WTC11 (cell line): ENCODE measurements around the gene HOXC4. TPM values are rescaled to one million over a fixed set of nuclear protein-coding genes. Genes with fewer than 3 reads are reported as not detected.

Experiments
- ATAC-seq: fragments of 200-7000 bp; cut with Tn5 transposase; 2 replicates; pipeline ENCODE4 v1.10.0; 2021; ENCODE audit warnings: mild to moderate bottlenecking, moderate library complexity
- CTCF ChIA-PET: fragments of 300-600 bp; sonication (Branson Sonifier 250); formaldehyde crosslinking; loops from one replicate; lab custom pipeline; 2021; ENCODE audit warnings: antibody characterized with exemption; lab: Charles Lee
- POLR2A ChIA-PET: fragments of 350-600 bp; sonication (Branson Sonifier 250); formaldehyde crosslinking; loops from one replicate; lab custom pipeline; 2021; ENCODE audit warnings: antibody characterized with exemption; lab: Charles Lee
- DNase-seq: peaks from one replicate; pipeline ENCODE4 v3.0.0; 2021; ENCODE audit warnings: low spot score
- H3K27ac Mint-ChIP-seq: 2 replicates; pipeline ENCODE4 v1.8.0; 2021; ENCODE audit warnings: mixed read lengths
- H3K27me3 Mint-ChIP-seq: 2 replicates; pipeline ENCODE4 v1.8.0; 2021; ENCODE audit warnings: low read depth, mild to moderate bottlenecking, moderate library complexity, mixed read lengths
- H3K36me3 Mint-ChIP-seq: 2 replicates; pipeline ENCODE4 v1.8.0; 2021; ENCODE audit warnings: mixed read lengths
- H3K4me1 Mint-ChIP-seq: 2 replicates; pipeline ENCODE4 v1.8.0; 2022; ENCODE audit warnings: mixed read lengths
- H3K4me3 Mint-ChIP-seq: 2 replicates; pipeline ENCODE4 v1.8.0; 2021; ENCODE audit warnings: mild to moderate bottlenecking, moderate library complexity, mixed read lengths
- H3K9me3 Mint-ChIP-seq: 2 replicates; pipeline ENCODE4 v1.8.0; 2021; ENCODE audit warnings: mixed read lengths
- AR ChIP-seq: fragments of 250-450 bp; sonication (Bioruptor Pico); IDR thresholded peaks from 2 replicates; pipeline ENCODE4 v1.9.0; 2021; ENCODE audit warnings: mild to moderate bottlenecking
- CBFB ChIP-seq: sonication (generic); formaldehyde crosslinking; IDR thresholded peaks from 2 replicates; pipeline ENCODE4 v1.8.1; 2022; ENCODE audit warnings: mild to moderate bottlenecking, low read depth, missing genetic modification reagents
- CREM ChIP-seq: sonication (generic); formaldehyde crosslinking; IDR thresholded peaks from 2 replicates; pipeline ENCODE4 v1.8.1; 2022; ENCODE audit warnings: mild to moderate bottlenecking, missing genetic modification reagents, moderate library complexity
- HMGXB4 ChIP-seq: sonication (generic); formaldehyde crosslinking; IDR thresholded peaks from 2 replicates; pipeline ENCODE4 v1.8.1; 2023; ENCODE audit warnings: mild to moderate bottlenecking, moderate library complexity, missing genetic modification reagents
- JAZF1 ChIP-seq: fragments of 250-450 bp; sonication (Bioruptor Pico); IDR thresholded peaks from 2 replicates; pipeline ENCODE4 v1.9.0; 2021; ENCODE audit warnings: moderate library complexity, mild to moderate bottlenecking, inconsistent platforms
- MYBL2 ChIP-seq: sonication (generic); formaldehyde crosslinking; IDR thresholded peaks from 2 replicates; pipeline ENCODE4 v1.8.1; 2023; ENCODE audit warnings: mild to moderate bottlenecking, moderate library complexity, missing genetic modification reagents
- NFATC4 ChIP-seq: fragments of 250-450 bp; sonication (Bioruptor Pico); IDR thresholded peaks from 2 replicates; pipeline ENCODE4 v1.9.0; 2021; ENCODE audit warnings: mild to moderate bottlenecking
- NR1H2 ChIP-seq: sonication (generic); formaldehyde crosslinking; IDR thresholded peaks from 2 replicates; pipeline ENCODE4 v1.9.0; 2021; ENCODE audit warnings: mild to moderate bottlenecking, moderate library complexity, missing genetic modification reagents
- NR2C2 ChIP-seq: sonication (generic); formaldehyde crosslinking; IDR thresholded peaks from 2 replicates; pipeline ENCODE4 v1.8.0; 2022; ENCODE audit warnings: mild to moderate bottlenecking, missing genetic modification reagents
- SMAD3 ChIP-seq: sonication (generic); formaldehyde crosslinking; IDR thresholded peaks from 2 replicates; pipeline ENCODE4 v1.8.0; 2022; ENCODE audit warnings: missing genetic modification reagents, mild to moderate bottlenecking, borderline replicate concordance
- SOX15 ChIP-seq: fragments of 250-450 bp; sonication (Bioruptor Pico); IDR thresholded peaks from 2 replicates; pipeline ENCODE4 v1.9.0; 2021; ENCODE audit warnings: mild to moderate bottlenecking
- TCF7 ChIP-seq: sonication (generic); formaldehyde crosslinking; IDR thresholded peaks from 2 replicates; pipeline ENCODE4 v1.8.0; 2022; ENCODE audit warnings: mild to moderate bottlenecking, low read depth, missing genetic modification reagents, moderate library complexity
- TEAD1 ChIP-seq: sonication (generic); formaldehyde crosslinking; IDR thresholded peaks from 2 replicates; pipeline ENCODE4 v1.8.0; 2022; ENCODE audit warnings: mild to moderate bottlenecking, missing genetic modification reagents
- ZNF138 ChIP-seq: sonication (generic); formaldehyde crosslinking; conservative IDR thresholded peaks from 2 replicates; pipeline ENCODE4 v1.8.1; 2022; ENCODE audit warnings: mild to moderate bottlenecking, moderate library complexity, missing genetic modification reagents
- ZNF281 ChIP-seq: sonication (generic); formaldehyde crosslinking; IDR thresholded peaks from 2 replicates; pipeline ENCODE4 v1.8.0; 2023; ENCODE audit warnings: mild to moderate bottlenecking, missing genetic modification reagents
- ZNF425 ChIP-seq: fragments of 250-450 bp; sonication (Bioruptor Pico); conservative IDR thresholded peaks from 2 replicates; pipeline ENCODE4 v1.9.0; 2021; ENCODE audit warnings: mild to moderate bottlenecking
- total RNA-seq: library from RNA; stranded (reverse); gene quantifications from 3 replicates; pipeline ENCODE4 v1.2.3, GENCODE V29; 2021

HOXC4 gene
- total RNA-seq, 1 experiment from 2014 or later, result 0.46 TPM

GRCh38 chr12:54010972-54011664, 42.5 kb upstream of the HOXC4 start (continued):
- TF ChIP-seq ZNF281 (CRISPR knock-in tag) (no peak), AR (CRISPR knock-in tag) (no peak), NR1H2 (CRISPR knock-in tag) (no peak)

- Mint-ChIP-seq H3K27ac (no peak overlapping the region), H3K27me3 (peaks cover 100% of the 10 kb centered on the region), H3K9me3 (no peaks in the 10 kb centered on the region), H3K36me3 (no peaks in the 10 kb centered on the region), H3K4me1 (peaks cover 23% of the 10 kb centered on the region), H3K4me3 (no peak overlapping the region)
- no peak for DNase-seq
- no peak for TF ChIP-seq SOX15 (CRISPR knock-in tag)
- ChIA-PET POLR2A (interaction anchor here (0.6 kb wide), 1 partner anchor 42 kb away, joined by 5 read pairs; no protein-coding TSS in a partner anchor), CTCF (interaction anchor here (0.7 kb wide), 1 partner anchor 20 kb away, joined by 4 read pairs; no protein-coding TSS in a partner anchor)
- no peak for ATAC-seq
These were observed 41.7 kb upstream of the HOXC4 start for GRCh38 chr12:54011665-54012532.

GRCh38 chr12:54012631-54013409, 40.8 kb upstream of the HOXC4 start:
- TF ChIP-seq NFATC4 (no peak), CREM (CRISPR knock-in tag) (no peak), SMAD3 (CRISPR knock-in tag) (no peak), CBFB (CRISPR knock-in tag) (no peak), NR2C2 (no peak)
- TF ChIP-seq, all 79 proteins: peak for 0
- ChIA-PET POLR2A (no interaction called here), CTCF (interaction anchor here (0.7 to 2.4 kb wide), 3 partner anchors 20 to 202 kb away, joined by 4 to 6 read pairs (median 4); no protein-coding TSS in a partner anchor)
- Mint-ChIP-seq H3K36me3 (no peaks in the 10 kb centered on the region), H3K9me3 (no peaks in the 10 kb centered on the region), H3K4me1 (peaks cover 30% of the 10 kb centered on the region), H3K27me3 (peaks cover 100% of the 10 kb centered on the region), H3K4me3 (no peak overlapping the region), H3K27ac (no peak overlapping the region)
- DNase-seq, result no peak
- no peak for ATAC-seq

GRCh38 chr12:54014377-54015017, 39.1 kb upstream of the HOXC4 start:
- H3K27ac Mint-ChIP-seq, result no peak overlapping the region
- H3K4me1 Mint-ChIP-seq, result peaks cover 29% of the 10 kb centered on the region
- POLR2A ChIA-PET, result no interaction called here
- CTCF ChIA-PET, result interaction anchor here (0.7 to 2.4 kb wide), 5 partner anchors 30 to 202 kb away, joined by 3 to 6 read pairs (median 3); partner anchors contain the start of gene HOXC10
- ATAC-seq, result no peak
- H3K9me3 Mint-ChIP-seq, result no peaks in the 10 kb centered on the region
- H3K36me3 Mint-ChIP-seq, result no peaks in the 10 kb centered on the region
- H3K27me3 Mint-ChIP-seq, result peaks cover 99% of the 10 kb centered on the region
- no peak overlapping the region for H3K4me3 Mint-ChIP-seq
- DNase-seq, result no peak
- TF ChIP-seq NFATC4 (no peak), CREM (CRISPR knock-in tag) (no peak), ZNF425 (CRISPR knock-in tag) (no peak), TEAD1 (CRISPR knock-in tag) (no peak), JAZF1 (CRISPR knock-in tag) (no peak), ZNF138 (no peak), MYBL2 (no peak), TCF7 (CRISPR knock-in tag) (no peak), HMGXB4 (no peak)
